Chondrocyte (in vitro differentiated cells): ENCODE results near the gene ACTL9. TPM values are rescaled to one million over a fixed set of nuclear protein-coding genes. Genes with fewer than 3 reads are reported as not detected.
"Not testable (repeated sequence)": the region's sequence is repeated elsewhere in the genome, so short reads cannot be mapped to it uniquely, and the experiment has no call there.

ENCODE experiments used
- DNase-seq: peaks from one replicate; pipeline ENCODE4 v3.0.0; 2021; ENCODE audit warnings: mixed read lengths, low spot score
- H3K27ac Mint-ChIP-seq: one replicate; pipeline ENCODE4 v1.8.0; 2021; ENCODE audit warnings: mild to moderate bottlenecking, moderate library complexity, mixed read lengths; ENCODE audit not compliant: unreplicated experiment
- H3K27me3 Mint-ChIP-seq: 2 replicates; pipeline ENCODE4 v1.8.0; 2021; ENCODE audit warnings: low read depth, mixed read lengths
- H3K36me3 Mint-ChIP-seq: 2 replicates; pipeline ENCODE4 v1.8.0; 2021; ENCODE audit warnings: low read depth, mixed read lengths
- H3K4me1 Mint-ChIP-seq: 2 replicates; pipeline ENCODE4 v1.8.0; 2021; ENCODE audit warnings: low read depth, mild to moderate bottlenecking, mixed read lengths
- H3K4me3 Mint-ChIP-seq: one replicate; pipeline ENCODE4 v1.8.0; 2021; ENCODE audit warnings: mild to moderate bottlenecking, moderate library complexity, mixed read lengths; ENCODE audit not compliant: unreplicated experiment
- H3K9me3 Mint-ChIP-seq: 2 replicates; pipeline ENCODE4 v1.8.0; 2021; ENCODE audit warnings: low read depth, mixed read lengths
- CTCF ChIP-seq: fragments of 200-600 bp; sonication (generic); IDR thresholded peaks from 2 replicates; pipeline ENCODE4 v1.5.0; 2021; ENCODE audit warnings: antibody characterized with exemption, mild to moderate bottlenecking, moderate library complexity
- total RNA-seq: library from RNA; stranded (reverse); gene quantifications from 3 replicates; pipeline ENCODE4 v1.2.1, GENCODE V29; 2021

Gene ACTL9
- total RNA-seq, 1 donor from 2014 or later, result not detected

GRCh38 chr19:8722032-8722431, 23.4 kb upstream of the ACTL9 start:
- TF ChIP-seq CTCF, result no peak
- DNase-seq, result no peak
- H3K27me3 Mint-ChIP-seq, result no peaks in the 10 kb centered on the region
- no peak overlapping the region for H3K4me3 Mint-ChIP-seq
- no peaks in the 10 kb centered on the region for H3K36me3 Mint-ChIP-seq
- no peak overlapping the region for H3K27ac Mint-ChIP-seq
- H3K9me3 Mint-ChIP-seq, result peaks cover 18% of the 10 kb centered on the region
- no peaks in the 10 kb centered on the region for H3K4me1 Mint-ChIP-seq

GRCh38 chr19:8721334-8721733, 22.7 kb upstream of the ACTL9 start, which contains the start of gene OR2Z1:
Gene OR2Z1, plus strand, starts transcription at chr19:8721634. Its CDS starts 9,395 bp downstream, at chr19:8731029.
- H3K9me3 Mint-ChIP-seq, result peaks cover 15% of the 10 kb centered on the region
- no peaks in the 10 kb centered on the region for H3K27me3 Mint-ChIP-seq
- no peak within 1 kb of the TSS for H3K4me3 Mint-ChIP-seq
- no peaks in the 10 kb centered on the region for H3K36me3 Mint-ChIP-seq
- no peak for DNase-seq
- no peak within 1 kb of the TSS for H3K27ac Mint-ChIP-seq
- no peak for TF ChIP-seq CTCF
- H3K4me1 Mint-ChIP-seq, result no peaks in the 10 kb centered on the region

GRCh38 chr19:8710337-8710736, 11.7 kb upstream of the ACTL9 start:
- H3K27ac Mint-ChIP-seq, DNase-seq, H3K27me3 Mint-ChIP-seq, H3K4me3 Mint-ChIP-seq, H3K4me1 Mint-ChIP-seq, H3K36me3 Mint-ChIP-seq: not testable (repeated sequence)
- H3K9me3 Mint-ChIP-seq, result peaks cover 21% of the 10 kb centered on the region

GRCh38 chr19:8705742-8706141, 7.1 kb upstream of the ACTL9 start:
- TF ChIP-seq CTCF, result no peak
- H3K9me3 Mint-ChIP-seq, result no peaks in the 10 kb centered on the region

GRCh38 chr19:8705304-8705703, 6.7 kb upstream of the ACTL9 start:
- H3K27me3 Mint-ChIP-seq, DNase-seq, H3K4me3 Mint-ChIP-seq, H3K27ac Mint-ChIP-seq, H3K9me3 Mint-ChIP-seq, H3K36me3 Mint-ChIP-seq, H3K4me1 Mint-ChIP-seq: not testable (repeated sequence)

More at GRCh38 chr19:8705742-8706141, 7.1 kb upstream of the ACTL9 start:
- no peaks in the 10 kb centered on the region for H3K36me3 Mint-ChIP-seq
- no peak overlapping the region for H3K4me3 Mint-ChIP-seq
- H3K4me1 Mint-ChIP-seq, result no peaks in the 10 kb centered on the region
- no peak overlapping the region for H3K27ac Mint-ChIP-seq
- no peaks in the 10 kb centered on the region for H3K27me3 Mint-ChIP-seq
- DNase-seq, result no peak

GRCh38 chr19:8703223-8703622, 4.6 kb upstream of the ACTL9 start:
- Mint-ChIP-seq H3K27me3 (peaks cover 2% of the 10 kb centered on the region), H3K4me1 (no peaks in the 10 kb centered on the region)

More at GRCh38 chr19:8703223-8703622, 4.6 kb upstream of the ACTL9 start:
- H3K4me3 Mint-ChIP-seq, result no peak overlapping the region
- no peak for DNase-seq
- no peaks in the 10 kb centered on the region for H3K9me3 Mint-ChIP-seq
- H3K36me3 Mint-ChIP-seq, result no peaks in the 10 kb centered on the region
- H3K27ac Mint-ChIP-seq, result no peak overlapping the region
- no peak for TF ChIP-seq CTCF
